DND-41 (cell line): ENCODE results near the gene GFPT1.

Source experiments
- EZH2 ChIP-seq: IDR thresholded peaks from 3 replicates; pipeline ENCODE4 v1.6.1; 2012; ENCODE audit warnings: borderline replicate concordance, low read depth, mild to moderate bottlenecking, moderate library complexity, low read length, inconsistent platforms; ENCODE audit not compliant: severe bottlenecking
- TF ChIP-seq, protein P1 (sequence below): IDR thresholded peaks from 2 replicates; pipeline ENCODE4 v1.5.1; 2012; ENCODE audit warnings: borderline replicate concordance, low read length, moderate library complexity, mild to moderate bottlenecking; ENCODE audit not compliant: poor library complexity, severe bottlenecking; ENCODE audit errors: extremely low read depth

DNA sequence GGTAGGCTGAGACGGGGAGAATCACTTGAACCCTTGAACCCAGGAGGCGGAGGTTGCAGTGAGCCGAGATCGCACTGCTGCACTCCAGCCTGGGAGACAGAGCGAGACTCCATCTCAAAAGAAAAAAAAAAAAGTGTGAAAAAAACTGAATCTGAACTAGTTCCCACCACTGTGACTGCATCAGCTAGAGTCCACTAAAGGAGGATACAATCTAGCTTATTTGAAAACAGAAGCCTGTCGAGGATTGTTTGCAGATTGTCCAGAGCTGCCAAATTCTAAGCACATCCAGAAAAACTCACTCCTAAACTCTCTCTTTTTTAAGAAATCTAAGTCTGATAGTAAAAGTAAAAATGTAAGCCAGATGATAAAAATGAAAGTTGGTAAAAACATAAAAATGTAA is 10.6 kb downstream of the GFPT1 start:
- TF ChIP-seq EZH2: no peak
- TF ChIP-seq, protein P1, sequence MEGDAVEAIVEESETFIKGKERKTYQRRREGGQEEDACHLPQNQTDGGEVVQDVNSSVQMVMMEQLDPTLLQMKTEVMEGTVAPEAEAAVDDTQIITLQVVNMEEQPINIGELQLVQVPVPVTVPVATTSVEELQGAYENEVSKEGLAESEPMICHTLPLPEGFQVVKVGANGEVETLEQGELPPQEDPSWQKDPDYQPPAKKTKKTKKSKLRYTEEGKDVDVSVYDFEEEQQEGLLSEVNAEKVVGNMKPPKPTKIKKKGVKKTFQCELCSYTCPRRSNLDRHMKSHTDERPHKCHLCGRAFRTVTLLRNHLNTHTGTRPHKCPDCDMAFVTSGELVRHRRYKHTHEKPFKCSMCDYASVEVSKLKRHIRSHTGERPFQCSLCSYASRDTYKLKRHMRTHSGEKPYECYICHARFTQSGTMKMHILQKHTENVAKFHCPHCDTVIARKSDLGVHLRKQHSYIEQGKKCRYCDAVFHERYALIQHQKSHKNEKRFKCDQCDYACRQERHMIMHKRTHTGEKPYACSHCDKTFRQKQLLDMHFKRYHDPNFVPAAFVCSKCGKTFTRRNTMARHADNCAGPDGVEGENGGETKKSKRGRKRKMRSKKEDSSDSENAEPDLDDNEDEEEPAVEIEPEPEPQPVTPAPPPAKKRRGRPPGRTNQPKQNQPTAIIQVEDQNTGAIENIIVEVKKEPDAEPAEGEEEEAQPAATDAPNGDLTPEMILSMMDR: no peak
